Ammon's horn (tissue), 1 donor: ENCODE measurements around the gene LRIG2.
"Not testable (repeated sequence)": the region's sequence is repeated elsewhere in the genome, so short reads cannot be mapped to it uniquely, and the experiment has no call there.

Source experiments
- DNase-seq: peaks from one replicate; pipeline ENCODE4 v3.0.0-alpha.2; 2016; ENCODE audit warnings: low spot score

The LRIG2 gene

DNA sequence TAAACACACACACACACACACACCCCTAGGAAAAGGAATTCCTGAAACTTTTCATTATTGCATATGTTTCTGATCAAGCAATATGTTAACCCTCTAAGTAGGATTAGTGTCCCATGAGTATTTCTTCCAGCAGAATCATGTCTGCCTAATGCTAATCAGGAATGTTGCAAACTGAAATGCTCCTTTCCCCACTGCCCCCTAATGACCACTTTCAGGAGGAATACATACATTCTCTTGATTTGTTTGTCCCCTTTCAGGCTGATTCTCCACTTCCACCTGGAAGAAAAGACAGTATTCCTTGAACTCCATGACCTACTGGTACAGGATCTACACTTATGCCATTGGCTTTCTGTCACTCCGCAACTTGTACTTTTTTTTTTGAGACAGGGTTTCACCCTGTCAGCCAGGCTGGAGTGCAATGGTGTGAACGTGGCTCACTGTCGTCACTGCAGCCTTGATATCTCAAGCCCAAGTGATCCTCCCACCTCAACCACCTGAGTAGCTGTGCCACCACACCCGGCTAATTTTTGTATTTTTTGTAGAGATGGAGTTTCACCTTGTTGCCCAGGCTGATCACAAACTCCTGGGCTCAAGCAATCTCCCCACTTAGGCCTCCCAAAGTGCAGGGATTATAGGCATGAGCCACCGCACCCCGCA is 56.7 kb downstream of the LRIG2 start:
- DNase-seq: no peak

DNA sequence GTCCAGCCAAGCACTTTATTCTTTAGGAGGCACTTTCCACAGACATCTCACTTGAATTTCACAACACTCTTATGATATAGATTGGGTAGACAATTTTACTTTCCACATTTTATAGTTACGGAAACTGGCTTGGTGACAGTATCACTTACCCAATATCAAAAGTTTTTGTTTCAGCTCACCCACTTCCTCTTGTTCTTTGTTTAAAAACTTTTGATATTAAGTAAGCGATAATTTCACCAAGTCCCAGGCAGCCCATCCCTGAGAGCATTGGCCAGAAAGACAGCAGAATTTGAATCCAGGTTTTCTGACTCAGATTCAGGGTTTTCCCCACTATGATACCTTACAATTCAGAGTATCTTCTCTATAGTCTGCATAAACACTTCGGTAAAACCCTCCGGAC is 60.0 kb downstream of the LRIG2 start:
- DNase-seq: no peak

DNA sequence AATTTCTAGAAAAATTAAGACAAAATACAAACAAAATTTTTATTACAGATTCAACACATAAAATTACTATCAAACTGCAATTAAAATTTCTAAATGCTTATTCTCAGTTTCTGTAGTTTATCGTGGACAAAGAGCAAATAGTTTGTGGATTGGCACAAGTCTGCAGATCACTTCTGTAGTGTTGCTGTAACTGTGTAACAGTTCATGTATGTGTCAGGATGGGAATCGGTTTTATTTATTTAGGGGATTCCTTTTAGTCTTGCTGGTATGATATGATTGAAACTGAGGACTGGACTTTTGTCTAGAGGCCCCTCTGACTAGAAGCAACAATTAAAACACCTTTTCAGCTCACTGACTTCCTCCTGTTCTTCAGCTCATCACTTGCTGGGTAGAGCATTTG is 60.8 kb downstream of the LRIG2 start:
- DNase-seq: no peak

DNA sequence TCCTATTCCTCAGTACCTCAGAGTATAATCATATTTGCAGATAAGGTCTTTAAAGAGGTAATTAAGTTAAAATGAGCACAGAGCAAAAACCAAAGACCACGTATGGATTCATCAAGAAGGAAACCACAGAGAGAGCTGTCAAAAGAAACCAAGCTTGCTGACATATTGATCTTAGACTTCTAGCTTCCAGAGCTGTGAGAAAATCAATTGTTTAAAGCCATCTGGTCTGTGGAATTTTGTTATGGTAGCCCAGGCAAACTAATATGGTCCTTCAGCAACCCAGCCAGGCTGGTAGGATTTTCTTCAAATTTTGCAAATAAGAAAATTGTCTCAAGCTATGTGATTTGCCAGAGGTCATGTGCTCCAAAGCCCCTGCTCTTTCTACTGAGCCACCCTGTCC is 62.5 kb downstream of the LRIG2 start:
- no peak for DNase-seq

DNA sequence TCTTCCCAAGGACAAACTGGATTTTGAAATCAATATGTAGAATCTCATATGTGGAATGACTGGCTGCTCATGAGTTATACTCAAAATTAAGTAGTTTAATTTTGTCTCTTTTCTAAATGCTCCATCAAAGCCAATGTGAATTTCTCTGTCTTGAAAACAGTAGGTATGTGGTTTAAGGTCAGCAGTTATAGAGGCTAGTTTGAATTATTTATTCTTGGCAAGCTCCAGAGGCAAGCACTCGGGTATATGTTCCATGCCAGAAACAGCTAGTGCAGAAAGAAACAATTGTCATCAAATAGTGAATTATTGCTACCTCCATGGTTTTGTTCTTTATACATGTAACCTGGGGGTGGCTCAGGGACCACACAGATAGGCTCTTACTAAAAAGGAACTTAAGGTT is 63.5 kb downstream of the LRIG2 start:
- no peak for DNase-seq

DNA sequence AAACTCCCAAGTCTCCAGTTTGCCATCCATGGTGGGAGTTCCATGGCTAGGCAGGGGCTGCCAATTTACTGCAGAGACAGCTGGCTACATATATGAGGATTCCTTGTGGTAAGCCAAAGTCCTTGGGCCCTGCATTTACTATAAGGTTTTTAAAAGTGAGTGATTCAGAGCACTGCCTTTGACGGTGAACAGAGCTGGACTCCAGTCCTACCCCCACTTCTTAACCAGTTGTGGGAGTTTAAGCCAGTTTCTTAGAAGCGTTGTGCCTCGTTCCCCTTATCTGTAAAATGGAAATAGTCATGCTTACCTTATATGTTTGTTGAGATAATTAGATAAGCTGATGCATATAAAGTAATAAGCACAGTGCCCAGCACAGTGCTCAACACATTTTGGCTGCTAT is 64.6 kb downstream of the LRIG2 start:
- no peak for DNase-seq

DNA sequence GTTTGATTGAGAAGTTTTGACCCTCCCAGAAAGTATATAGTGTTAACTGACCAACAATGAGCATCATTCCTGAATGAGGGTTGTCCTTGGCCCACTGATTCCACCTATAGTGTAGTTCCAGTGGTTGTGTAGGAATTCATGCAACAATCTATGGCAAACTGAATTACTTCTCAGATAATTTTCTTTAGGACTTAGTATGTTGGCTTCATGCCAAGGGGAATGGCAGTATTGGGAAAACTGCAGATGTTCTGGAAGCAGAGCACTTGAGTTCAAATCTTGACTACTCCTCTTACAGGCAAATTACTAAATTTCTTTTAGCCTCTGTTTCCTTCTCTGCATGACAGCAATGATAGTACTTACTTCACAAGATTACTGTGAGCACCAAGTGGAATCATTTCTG is 65.8 kb downstream of the LRIG2 start:
- DNase-seq: no peak

DNA sequence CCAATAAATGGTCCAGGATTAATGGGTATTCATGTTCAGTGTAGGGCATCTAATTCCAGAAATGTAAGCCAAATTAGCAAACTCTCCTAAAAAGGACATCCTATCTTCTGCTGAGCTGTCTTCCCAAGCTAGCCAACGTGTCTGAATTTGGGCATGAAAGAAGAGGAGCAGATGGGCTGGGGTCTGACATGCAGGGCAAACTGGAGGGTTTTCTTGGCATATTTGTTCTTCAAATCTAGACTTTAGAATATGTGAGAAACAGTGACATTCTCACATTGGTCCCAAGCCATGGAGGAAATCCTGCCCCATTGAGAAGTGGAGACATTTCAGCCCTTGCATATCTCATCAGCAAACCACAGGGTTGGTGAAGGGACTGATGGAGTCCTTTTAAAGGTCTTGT is 67.2 kb downstream of the LRIG2 start:
- no peak for DNase-seq

DNA sequence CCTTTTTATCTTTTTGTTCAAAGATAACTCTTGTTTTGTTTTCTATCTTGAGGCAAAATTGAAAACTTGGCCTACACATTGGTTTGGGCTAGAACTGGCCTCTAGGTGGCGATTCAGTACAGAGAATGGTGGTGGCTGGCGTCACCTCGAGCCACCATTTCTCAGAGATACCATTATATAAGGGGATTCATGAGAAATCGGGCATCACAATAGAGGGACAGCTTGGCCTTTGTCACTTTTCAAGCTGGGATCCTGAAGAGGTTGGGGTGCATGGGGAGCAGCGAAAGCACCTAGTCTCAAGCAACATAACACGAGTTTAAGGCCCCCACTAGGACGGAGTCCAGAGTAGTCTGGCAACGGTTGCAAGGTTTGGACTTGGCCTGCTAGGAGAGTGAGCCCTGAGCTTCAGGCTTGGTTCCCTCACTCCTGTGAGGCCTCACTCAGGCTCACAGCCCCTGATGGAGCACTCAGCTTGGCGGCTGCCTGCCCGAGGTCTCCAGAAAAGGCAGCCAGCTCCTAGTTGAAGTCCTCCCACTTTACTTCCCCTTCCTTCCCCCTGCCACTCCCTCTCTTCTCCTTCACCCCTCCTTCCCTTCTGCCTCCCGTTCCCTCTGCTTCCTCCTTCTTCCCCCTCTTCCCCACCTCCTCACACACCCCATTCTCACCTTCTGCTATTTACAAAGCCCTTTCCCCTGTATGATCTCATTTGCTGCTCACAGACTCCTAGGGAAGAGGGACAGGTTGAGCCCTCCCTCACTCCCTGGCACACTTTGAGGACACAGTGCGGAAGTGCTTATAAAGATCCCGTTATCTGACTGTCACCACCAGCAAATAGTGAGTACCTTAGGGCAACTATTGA is 67.8 kb downstream of the LRIG2 start:
- DNase-seq: peak; percentile 82

DNA sequence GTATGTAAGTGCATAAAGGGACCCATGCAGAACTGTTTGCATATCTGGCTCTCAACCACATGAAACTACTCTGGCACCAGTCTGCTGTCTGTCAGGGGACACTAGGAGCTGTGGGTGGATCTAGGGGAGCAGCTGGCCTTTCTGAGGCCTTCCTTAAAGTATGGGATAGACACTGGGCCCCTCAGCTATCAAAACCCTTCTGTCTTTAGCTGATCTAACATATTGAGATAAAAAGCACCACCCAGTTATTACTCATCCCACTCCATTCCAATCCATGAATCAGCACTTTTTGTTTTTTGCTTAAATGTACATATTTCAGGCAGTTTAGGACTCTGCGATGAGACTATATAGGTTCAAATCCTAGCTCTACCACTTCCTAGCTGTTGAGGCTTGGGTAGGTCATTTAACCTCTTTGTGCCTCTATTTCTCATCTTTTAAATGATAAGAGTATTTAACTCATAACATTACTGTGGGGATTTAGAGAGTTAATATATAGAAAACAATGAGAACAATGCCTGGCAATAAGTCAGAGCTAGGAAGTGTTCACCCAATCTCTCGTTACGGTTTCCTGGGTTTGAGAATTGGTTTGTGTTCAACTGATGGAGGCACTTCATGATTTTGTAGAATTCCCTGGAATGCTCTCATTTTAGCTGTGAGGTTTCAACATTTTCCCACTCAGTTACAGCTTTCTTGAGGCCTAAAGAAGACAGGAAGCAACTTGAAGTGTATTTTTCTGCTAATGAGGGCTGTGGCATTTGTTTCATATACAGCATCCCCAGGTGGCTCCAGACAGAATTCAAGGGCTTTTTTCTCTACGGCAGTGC is 68.9 kb downstream of the LRIG2 start:
- no peak for DNase-seq

DNA sequence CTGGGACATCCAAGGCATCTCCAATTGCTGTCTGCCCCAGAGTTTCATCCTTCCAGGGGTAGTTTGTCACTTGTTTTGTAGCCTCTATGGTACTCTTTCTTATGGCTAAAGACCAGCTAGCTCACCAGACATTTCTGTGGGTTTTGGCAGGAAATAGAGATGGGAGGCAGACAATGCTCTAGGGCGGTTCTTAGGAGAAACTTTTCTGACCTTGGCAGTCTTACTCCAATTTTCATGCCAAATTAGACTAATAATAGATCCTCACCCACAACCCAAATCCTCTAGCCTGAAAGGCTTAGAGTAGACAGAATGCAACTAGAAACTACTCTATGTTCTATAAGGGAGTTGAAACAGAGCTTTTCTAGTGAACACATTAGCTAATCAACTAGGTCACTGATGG is 69.8 kb downstream of the LRIG2 start:
- no peak for DNase-seq

DNA sequence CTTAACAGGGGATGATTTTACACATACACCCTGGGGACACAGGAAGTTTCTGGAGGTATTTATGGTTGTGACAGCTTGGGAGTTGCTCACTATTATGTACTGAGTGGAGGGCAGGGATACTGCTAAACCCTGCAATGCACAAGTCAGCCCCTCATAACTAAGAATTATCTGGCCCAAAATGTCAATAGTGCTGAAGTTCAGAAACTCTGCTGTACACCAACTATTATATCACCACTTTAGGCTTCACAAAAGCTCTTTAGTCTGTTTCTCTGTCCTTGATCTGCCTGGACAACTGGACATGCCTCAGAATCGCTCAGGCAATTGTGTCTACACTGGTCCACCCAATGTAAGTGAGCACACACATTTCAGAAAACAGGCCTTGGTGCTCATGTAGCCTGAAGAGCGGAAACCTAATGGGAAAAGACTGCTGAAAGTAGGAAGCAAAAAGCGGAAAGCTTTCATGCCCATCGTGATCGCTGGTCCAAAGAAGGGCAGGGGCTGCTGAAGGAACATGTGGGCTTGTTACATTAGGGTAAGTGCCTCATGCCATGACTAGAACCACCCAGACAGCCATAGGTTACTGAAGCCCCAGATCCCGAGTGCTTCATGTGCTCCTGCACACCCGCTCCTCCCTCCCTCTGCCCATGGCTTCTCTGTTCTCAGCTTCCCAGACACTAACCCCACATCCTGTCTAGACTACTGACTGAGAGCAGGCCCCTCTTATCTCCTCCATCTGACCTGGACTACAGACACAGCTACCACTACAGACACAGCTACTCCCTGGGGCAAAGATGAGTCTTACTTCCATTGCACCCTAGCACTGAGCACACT is 73.5 kb downstream of the LRIG2 start:
- no peak for DNase-seq

DNA sequence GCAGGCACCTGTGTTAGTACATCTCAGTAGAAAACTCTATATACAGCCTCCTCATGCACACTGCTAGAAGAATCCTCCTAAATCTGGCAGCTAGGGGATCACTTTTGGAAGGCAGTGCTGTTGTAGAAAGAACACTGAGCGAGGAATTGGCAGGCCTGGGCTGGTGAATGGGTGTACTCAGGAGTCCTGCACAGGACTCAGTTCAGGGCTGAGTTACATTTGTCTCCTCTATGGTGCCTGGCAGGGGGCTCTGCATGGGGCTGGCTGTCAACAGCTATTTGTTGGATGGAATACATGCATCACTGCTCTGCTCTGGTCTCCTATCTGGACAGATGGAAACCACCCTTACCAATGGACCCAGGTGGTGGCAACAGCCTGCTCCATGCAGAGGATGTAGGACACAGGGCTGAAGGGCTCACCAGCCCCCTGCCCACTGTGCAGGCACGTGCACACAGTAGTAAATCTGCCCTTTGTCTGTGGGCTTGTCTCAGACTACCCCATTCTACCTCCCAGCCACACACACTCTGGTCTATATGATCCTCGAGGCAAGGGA is 74.2 kb downstream of the LRIG2 start:
- DNase-seq: no peak

DNA sequence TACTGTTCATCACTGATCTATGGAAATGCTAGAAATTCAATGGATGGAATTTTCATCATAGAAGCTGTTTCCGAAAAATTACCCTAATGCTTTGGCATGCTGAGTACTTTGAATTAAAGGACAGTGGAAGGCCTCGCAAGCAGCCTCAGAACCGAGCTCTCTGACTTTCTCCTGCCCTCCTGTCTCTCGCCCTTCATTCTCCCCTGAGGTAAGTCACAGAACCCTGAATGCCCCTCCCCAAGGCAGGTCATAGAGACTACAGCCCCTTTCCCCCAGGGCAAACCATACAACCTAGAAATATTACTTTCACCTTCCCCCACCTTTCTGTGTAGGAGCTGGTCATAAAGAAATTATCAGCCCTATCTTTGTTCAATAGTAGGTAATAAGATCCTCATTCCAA is 74.8 kb downstream of the LRIG2 start:
- no peak for DNase-seq

DNA sequence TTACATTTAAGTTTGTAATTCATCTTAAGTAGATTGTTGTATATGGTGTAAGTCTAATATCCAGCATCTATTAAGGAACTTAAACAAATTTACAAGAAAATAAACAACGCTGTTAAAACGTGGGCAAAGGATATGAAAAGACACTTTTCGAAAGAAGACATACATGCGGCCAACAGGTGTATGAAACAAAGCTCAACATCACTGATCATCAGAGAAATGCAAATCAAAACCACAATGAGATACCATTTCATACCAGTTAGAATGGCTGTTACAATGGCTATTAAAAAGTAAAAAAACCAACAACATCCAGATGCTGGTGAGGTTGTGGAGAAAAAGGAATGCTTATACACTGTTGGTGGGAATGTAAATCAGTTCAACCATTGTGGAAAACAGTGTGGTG is 77.5 kb downstream of the LRIG2 start:
- not testable (repeated sequence) for DNase-seq

DNA sequence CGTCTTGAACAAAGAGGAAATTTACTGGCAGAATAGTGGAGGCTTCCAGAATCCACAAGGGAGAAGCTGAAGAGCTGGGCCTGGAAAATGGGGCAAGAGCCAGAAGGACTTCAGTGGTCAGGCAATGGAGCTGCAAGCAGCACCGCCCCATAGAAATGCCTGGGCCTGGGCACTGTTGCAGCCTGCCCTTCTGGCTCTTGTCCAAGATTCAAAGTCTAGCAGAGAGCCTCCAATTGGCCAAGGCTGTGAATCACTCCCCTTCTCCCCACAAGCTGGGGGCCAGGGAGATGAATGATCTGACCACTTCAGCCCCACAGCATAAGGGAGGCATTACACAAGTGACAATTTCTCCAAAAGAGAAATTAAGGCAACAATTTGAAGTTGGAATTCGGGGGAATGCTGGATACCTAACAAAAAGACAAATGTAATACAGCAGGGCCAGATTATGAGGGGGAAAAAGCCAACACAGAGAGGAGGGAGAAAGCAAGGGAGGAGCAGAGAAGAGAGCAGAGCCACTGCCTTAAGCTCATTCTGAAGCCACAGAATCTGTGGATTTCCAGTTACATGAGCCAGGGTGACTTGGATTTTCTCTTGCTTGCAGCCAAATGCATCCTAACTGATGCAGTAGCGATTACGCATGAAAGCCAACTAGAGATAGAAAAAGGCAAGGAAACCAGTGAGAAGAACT is 80.3 kb downstream of the LRIG2 start:
- peak; percentile 26 for DNase-seq

DNA sequence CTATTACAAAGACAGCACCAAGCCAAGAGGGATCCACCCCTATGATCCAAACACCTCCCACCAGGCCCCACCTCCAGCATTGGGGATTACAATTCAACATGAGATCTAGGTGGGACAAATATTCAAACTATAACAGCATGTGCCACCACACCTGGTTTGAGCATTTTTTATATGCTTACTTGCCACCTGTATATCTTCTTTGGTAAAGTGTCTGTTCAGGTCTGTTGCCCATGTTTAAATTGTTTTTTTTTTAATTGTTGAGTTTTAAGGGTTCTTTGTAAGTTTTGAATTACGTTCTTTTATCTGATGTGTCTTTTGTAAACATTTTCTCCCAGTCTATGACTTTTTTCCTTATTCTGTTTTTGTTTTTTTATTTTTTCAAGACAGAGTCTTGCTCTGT is 83.4 kb downstream of the LRIG2 start:
- no peak for DNase-seq

DNA sequence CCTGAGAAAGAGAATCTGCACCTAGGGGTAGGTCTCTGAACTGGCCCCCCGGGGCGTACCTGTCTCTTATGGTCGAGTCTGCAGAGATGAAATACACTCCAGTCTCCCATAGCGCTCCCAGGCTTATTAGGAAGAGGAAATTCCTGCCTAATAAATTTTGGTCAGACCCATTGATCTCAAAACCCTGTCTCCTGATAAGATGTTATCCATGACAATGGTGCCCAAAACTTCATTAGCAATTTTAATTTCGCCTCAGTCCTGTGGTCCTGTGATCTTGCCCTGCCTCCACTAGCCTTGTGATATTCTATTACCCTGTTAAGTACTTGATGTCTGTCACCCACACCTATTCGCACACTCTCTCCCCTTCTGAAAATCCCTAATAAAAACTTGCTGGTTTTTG is 85.7 kb downstream of the LRIG2 start:
- DNase-seq: not testable (repeated sequence)

DNA sequence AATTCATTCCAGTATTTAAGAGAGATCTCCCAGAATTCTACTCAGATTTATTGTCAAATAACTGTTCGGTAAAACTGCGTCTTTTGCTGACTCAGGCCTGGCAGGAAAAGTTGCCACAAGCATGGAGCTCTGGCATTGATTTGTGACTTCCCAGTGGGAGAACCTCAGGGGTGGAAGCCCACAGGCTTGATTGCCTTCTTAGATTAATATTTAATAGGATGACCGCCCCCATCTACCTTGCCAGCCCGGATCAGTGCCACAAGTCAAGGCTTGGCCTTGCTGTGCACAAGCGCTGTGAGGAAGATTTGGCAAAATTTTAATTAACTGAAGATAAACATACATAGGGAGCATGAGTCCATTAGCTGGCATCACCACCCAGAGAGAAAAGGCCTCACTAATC is 93.5 kb downstream of the LRIG2 start:
- no peak for DNase-seq

DNA sequence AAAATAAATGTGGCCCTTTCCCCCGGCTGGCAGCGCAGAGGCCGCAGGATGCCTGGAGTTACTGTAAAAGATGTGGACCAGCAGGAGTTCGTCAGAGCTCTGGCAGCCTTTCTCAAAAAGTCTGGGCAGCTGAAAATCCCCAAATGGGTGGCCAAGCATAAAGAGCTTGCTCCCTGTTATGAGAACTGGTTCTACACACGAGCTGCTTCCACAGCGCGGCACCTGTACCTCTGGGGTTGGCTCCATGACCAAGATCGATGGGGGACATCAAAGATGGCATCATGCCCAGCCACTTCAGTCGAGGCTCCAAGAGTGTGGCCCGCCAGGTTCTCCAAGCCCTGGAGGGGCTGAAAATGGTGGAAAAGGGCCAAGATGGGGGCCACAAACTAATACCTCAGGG is 95.9 kb downstream of the LRIG2 start:
- DNase-seq: no peak

DNA sequence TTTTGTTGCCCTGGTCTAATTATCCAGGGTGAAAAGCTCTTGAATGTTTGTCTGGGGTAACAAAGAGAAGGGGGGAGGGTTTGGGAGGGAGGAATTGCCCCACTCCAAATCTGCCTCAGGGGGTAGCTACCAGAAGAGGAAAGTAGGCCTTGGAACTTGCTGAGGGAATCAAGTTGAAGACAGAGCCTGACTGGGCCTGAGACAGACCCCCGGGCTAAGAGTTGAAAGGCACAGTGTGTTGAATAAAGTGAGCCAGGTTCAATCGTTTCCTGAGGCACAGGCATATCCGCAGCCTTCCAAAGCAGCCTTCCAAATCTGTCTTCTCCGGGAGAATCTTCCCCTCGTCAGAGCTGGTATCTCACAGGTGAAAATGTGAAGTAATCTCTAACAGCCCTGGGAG is 96.6 kb downstream of the LRIG2 start:
- DNase-seq: no peak
